BJ (cell line): ENCODE results near the gene SLC35F4. TPM values are rescaled to one million over a fixed set of nuclear protein-coding genes. Genes with fewer than 3 reads are reported as not detected.
"Not testable (repeated sequence)": the region's sequence is repeated elsewhere in the genome, so short reads cannot be mapped to it uniquely, and the experiment has no call there.

ENCODE experiments used
- CTCF ChIA-PET: fragments of 350-600 bp; formaldehyde crosslinking; extraction: SDS; loops from one replicate; lab custom pipeline; 2021; ENCODE audit warnings: antibody characterized with exemption, inconsistent platforms; lab: Yijun Ruan, JAX
- POLR2A ChIA-PET: fragments of 300-600 bp; sonication (Branson Sonifier 250); formaldehyde crosslinking; extraction: SDS; loops from one replicate; lab custom pipeline; 2021; ENCODE audit warnings: antibody characterized with exemption; lab: Charles Lee
- DNase-seq: peaks from one replicate; pipeline ENCODE4 v3.0.0-alpha.2; 2011; ENCODE audit warnings: low read depth
- H3K27me3 ChIP-seq: 2 replicates; pipeline ENCODE4 v1.6.0; 2011; ENCODE audit warnings: low read length; ENCODE audit not compliant: control insufficient read depth, insufficient read depth
- H3K36me3 ChIP-seq: 2 replicates; pipeline ENCODE4 v1.5.1; 2011; ENCODE audit warnings: low read length; ENCODE audit not compliant: control insufficient read depth, insufficient read depth
- H3K4me3 ChIP-seq: 2 replicates; pipeline ENCODE4 v1.5.1; 2011; ENCODE audit warnings: low read depth, mild to moderate bottlenecking, control low read depth, low read length
- polyA plus RNA-seq: library from polyadenylated mRNA; depleted of rRNA; stranded (reverse); fragments of >200 nt; gene quantifications from 2 replicates; pipeline ENCODE4 v1.2.3, GENCODE V29; 2011
- TF ChIP-seq, protein P1 (sequence below): IDR thresholded peaks from 2 replicates; pipeline ENCODE4 v1.5.1; 2011; ENCODE audit warnings: low read depth, mild to moderate bottlenecking, control low read depth, inconsistent platforms, low read length, moderate library complexity; ENCODE audit not compliant: insufficient read depth

The SLC35F4 gene
- polyA plus RNA-seq, 1 experiment: not detected

DNA sequence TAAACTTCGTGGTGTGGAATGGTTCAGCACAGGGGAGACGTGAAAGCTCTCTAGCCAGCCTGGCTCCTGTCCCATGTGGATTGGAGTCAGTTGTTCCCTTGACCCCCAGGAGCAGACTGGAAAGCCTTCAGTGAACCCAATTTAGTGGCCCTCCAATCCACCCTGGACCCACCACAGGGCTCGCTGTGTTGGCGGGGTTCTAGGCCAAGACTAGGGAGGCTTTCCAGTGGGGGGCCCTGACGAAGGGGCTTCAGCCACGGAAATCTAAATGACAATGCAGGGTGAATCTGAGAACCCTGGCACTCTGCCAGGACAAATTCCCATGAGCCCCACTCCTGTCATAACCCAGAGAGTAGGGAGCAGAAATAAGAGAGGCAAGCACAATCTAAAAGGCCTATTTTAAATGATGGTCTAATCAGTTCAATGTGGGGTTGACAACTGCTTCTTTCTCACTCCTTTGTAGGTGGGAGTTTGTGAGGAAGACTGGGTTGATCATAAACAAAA is 110.8 kb downstream of the SLC35F4 start:
- CTCF ChIA-PET: no interaction called here
- Histone ChIP-seq H3K36me3 (no peaks in the 10 kb centered on the region), H3K4me3 (no peak overlapping the region), H3K27me3 (no peaks in the 10 kb centered on the region)
- TF ChIP-seq, protein P1, sequence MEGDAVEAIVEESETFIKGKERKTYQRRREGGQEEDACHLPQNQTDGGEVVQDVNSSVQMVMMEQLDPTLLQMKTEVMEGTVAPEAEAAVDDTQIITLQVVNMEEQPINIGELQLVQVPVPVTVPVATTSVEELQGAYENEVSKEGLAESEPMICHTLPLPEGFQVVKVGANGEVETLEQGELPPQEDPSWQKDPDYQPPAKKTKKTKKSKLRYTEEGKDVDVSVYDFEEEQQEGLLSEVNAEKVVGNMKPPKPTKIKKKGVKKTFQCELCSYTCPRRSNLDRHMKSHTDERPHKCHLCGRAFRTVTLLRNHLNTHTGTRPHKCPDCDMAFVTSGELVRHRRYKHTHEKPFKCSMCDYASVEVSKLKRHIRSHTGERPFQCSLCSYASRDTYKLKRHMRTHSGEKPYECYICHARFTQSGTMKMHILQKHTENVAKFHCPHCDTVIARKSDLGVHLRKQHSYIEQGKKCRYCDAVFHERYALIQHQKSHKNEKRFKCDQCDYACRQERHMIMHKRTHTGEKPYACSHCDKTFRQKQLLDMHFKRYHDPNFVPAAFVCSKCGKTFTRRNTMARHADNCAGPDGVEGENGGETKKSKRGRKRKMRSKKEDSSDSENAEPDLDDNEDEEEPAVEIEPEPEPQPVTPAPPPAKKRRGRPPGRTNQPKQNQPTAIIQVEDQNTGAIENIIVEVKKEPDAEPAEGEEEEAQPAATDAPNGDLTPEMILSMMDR: no peak
- POLR2A ChIA-PET: no interaction called here
- no peak for DNase-seq

DNA sequence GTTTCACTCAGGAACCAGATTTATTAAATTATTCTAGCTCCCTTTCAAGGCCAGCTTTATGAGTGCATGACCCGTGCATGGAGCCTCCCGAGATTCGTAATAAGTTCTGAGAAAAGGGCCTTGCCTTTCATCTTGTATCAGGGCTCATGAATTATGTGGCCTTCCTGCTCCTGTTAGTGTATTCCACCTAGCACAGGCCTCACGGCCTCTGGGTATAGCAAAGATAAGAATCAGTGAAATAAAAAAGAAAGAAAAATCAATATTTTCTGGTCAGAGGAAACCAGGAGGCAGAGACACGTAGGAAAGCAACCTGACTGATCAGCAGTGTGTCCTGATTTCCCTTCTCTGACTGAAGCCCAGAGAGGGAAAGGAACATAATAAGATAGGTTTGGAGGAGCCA is 111.4 kb downstream of the SLC35F4 start:
- TF ChIP-seq, protein P1: no peak
- H3K4me3 ChIP-seq: no peak overlapping the region
- H3K36me3 ChIP-seq: no peaks in the 10 kb centered on the region
- ChIA-PET CTCF (no interaction called here), POLR2A (no interaction called here)
- DNase-seq: no peak
- H3K27me3 ChIP-seq: no peaks in the 10 kb centered on the region

DNA sequence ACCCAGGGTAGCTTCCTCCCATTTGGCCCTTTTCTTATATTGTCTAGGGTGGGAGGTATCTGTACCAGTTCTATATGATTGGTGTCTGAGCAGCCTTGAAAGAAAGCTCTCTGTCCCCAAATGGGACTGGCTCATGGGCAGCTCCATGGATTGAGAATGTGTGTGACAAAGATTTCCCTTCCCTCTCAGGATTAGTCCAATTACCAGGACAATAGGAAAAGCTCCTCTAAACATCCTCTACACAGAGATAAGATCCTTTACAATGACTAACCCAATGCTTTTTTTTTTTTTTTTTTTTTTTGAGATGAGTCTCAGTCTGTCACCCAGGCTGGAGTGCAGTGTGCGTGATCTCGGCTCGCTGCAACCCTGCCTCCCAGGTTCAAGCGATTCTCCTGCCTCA is 112.1 kb downstream of the SLC35F4 start:
- no peak for DNase-seq
- Histone ChIP-seq H3K4me3 (no peak overlapping the region), H3K36me3 (no peaks in the 10 kb centered on the region), H3K27me3 (no peaks in the 10 kb centered on the region)
- ChIA-PET POLR2A (no interaction called here), CTCF (no interaction called here)
- TF ChIP-seq, protein P1: no peak

DNA sequence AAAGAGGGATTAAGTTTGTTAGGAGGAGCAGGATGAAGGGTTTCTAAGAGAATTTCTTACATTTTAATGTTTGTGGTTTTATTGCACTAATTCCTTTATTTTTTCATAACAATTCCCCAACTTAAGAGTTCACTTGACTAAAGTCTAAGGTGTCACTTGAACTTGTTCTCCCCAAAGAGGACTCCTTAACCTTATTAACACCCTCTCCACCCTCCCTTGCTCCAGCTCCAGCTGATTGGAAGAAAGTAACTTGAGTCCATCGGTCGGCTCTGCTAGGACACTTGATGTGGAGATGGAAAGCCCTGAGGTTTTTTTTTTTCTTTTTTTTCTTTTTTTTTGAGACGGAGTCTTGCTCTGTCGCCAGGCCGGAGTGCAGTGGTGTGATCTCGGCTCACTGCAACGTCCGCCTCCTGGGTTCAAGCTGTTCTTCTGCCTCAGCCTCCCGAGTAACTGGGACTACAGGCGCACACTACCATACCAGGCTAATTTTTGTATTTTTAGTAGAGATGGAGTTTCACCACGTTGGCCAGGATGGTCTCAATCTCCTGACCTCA is 113.7 kb downstream of the SLC35F4 start:
- H3K27me3 ChIP-seq, DNase-seq, POLR2A ChIA-PET, H3K4me3 ChIP-seq, H3K36me3 ChIP-seq: not testable (repeated sequence)
- CTCF ChIA-PET: interaction anchor here (1.1 kb wide), 1 partner anchor 11 kb away, joined by 3 read pairs; no protein-coding TSS in a partner anchor

DNA sequence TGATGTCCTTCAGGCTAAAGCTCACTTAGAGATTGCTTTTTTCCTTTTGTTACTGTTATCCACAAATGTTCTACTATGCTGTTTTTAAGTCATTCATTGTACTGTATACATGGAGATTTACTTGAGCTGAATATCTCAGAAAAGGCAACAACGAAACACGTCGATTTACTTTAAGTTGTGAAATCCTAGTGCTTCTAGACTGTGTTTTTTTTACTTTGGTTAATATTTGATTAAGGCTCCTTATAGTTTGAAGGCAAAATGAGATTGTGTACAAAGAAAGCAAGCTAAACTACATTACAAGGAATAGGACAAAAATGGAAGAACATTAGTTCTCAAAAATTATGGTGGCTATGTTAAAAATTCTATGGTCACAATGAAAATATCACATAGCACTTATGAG is 114.5 kb downstream of the SLC35F4 start:
- no peak for DNase-seq
- no peak overlapping the region for H3K4me3 ChIP-seq
- TF ChIP-seq, protein P1: no peak
- ChIA-PET CTCF (interaction anchor here (1.1 kb wide), 1 partner anchor 12 kb away, joined by 3 read pairs; no protein-coding TSS in a partner anchor), POLR2A (interaction anchor here (0.7 kb wide), 1 partner anchor 336 kb away, joined by 3 read pairs; no protein-coding TSS in a partner anchor)
- no peaks in the 10 kb centered on the region for H3K27me3 ChIP-seq
- H3K36me3 ChIP-seq: no peaks in the 10 kb centered on the region
